Retinal pigment epithelial cell (primary cell): ENCODE data around the gene TIGIT.

Source experiments
- DNase-seq: peaks from one replicate; pipeline ENCODE4 v3.0.0-alpha.2; 2010; ENCODE audit warnings: low read depth
- H3K4me3 ChIP-seq: 2 replicates; pipeline ENCODE4 v1.5.1; 2011; ENCODE audit warnings: mild to moderate bottlenecking, low read length, control low read depth, moderate library complexity
- CTCF ChIP-seq: conservative IDR thresholded peaks from 2 replicates; pipeline ENCODE4 v1.5.1; 2011; ENCODE audit warnings: low read depth, low read length, control low read depth, inconsistent platforms

Gene TIGIT

DNA sequence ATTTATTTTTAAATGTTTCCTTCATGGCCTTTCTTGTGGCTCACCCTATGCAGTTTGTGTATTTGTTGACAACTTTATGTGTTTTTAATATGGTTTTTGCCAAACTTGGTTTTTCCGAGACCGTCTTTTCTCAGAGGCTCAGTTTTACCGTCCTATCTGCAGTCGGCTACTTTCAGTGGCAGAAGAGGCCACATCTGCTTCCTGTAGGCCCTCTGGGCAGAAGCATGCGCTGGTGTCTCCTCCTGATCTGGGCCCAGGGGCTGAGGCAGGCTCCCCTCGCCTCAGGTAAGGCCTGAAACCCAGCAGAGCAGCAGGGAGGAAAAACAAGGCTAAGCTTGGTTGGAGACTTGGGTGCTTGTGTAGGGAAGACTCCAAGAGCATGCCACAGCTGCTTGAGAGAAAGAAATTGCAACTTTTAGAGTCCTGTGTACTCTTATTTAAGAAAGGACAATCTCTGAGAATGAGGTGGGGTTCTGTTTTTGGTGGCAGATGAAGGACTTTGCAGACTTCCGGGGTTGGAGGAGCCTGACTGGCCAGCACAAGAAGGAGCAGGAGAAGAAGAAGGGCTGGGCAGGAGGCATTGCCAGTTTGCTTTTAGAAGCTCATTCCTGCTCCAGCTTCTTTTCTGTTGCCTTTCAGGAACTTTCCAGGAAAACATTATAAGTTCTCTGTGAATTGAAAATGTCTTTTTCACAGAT is at the start of gene TIGIT:
Gene TIGIT (plus strand): TSS at position 191 of the 698 bp plus-strand sequence. CDS start 34 bp downstream, at position 225.
- H3K4me3 ChIP-seq: no peak within 1 kb of the TSS
- no peak for DNase-seq
- TF ChIP-seq CTCF: no peak

GRCh38 chr3:114252954-114253353 is 40.9 kb upstream of the TIGIT start:
- H3K4me3 ChIP-seq: no peak overlapping the region
- TF ChIP-seq CTCF: no peak
- no peak for DNase-seq

- TF ChIP-seq CTCF: no peak
- no peak overlapping the region for H3K4me3 ChIP-seq
- DNase-seq: no peak
Observed at GRCh38 chr3:114253505-114253904, 40.3 kb upstream of the TIGIT start.

DNA sequence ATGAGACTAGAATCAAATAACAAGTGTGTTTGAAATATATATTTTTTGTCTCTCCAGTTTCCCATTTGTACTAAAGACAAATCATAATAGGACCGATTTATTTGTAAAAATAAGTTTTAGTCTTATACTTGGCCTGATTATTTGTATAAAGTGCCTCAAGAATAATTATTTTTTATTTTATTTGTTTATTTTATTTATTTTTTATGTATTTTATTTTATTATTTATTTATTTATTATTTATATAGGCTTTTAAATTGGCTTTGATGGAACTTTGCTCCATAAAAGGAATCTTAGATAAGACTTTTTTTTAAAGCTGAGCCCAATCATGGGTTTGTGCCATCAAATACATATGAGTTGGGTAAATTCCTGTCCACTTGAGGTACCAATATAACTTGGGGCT is 34.3 kb upstream of the TIGIT start:
- TF ChIP-seq CTCF: no peak
- H3K4me3 ChIP-seq: no peak overlapping the region

GRCh38 chr3:114260152-114260551 is 33.7 kb upstream of the TIGIT start:
- H3K4me3 ChIP-seq: no peak overlapping the region
- no peak for TF ChIP-seq CTCF

More for the DNA sequence above, 34.3 kb upstream of the TIGIT start:
- DNase-seq: no peak

DNA sequence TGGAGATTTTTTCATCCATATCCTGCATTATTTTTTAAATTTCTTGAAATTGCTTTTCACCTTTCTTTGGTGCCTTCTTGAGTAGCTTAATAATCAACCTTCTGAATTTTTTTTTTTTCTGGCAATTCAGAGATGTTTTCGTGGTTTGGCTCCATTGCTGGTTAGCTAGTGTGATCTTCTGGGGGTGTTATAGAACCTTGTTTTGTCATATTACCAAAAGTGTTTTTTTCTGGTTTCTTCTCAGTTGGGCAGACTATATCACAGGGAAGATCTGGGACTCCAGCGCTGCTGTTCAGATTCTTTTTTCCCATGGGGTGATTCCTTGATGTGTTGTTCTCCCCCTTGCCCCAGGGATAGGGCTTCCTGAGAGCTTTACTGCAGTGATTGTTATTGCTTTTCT is 23.8 kb upstream of the TIGIT start:
- no peak for TF ChIP-seq CTCF
- no peak for DNase-seq
- no peak overlapping the region for H3K4me3 ChIP-seq

More at GRCh38 chr3:114260152-114260551, 33.7 kb upstream of the TIGIT start:
- no peak for DNase-seq

DNA sequence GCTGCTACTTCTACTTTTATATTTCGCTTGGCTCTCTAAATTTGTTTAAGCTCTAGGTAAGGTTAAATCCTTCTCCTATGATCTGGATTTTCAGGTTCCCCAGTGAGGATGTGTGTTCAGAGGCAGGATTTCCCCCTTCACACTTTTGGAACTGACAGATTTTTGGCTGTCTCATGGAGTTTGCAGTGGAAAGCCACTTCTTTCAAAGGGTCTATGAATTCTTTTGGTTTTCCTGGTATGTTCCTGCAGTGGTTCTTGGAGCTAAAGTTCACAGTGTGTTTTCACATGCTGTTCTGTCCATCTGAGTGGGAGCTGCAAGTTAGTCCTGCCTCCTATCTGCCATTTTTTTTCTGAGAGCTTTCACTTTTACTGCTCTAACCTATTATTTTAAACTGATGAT is 21.6 kb upstream of the TIGIT start:
- TF ChIP-seq CTCF: no peak
- DNase-seq: no peak
- H3K4me3 ChIP-seq: no peak overlapping the region
